NB4 (cell line): ENCODE measurements around the gene CNTNAP3.

Experiments
- CTCF ChIP-seq: IDR thresholded peaks from one replicate; pipeline ENCODE4 v1.5.1; 2012; ENCODE audit warnings: low read depth, low read length
- MYC ChIP-seq: IDR thresholded peaks from 2 replicates; pipeline ENCODE4 v1.6.1; 2011; ENCODE audit warnings: low read depth, low read length
- POLR2A ChIP-seq: IDR thresholded peaks from 2 replicates; pipeline ENCODE4 v1.6.1; 2011; ENCODE audit warnings: mild to moderate bottlenecking; ENCODE audit not compliant: insufficient read length; ENCODE audit errors: extremely low read depth

- no peak for TF ChIP-seq POLR2A
- no peak for TF ChIP-seq CTCF
- TF ChIP-seq MYC: no peak
Measured at GRCh38 chr9:39108145-39108544, 179.8 kb downstream of the CNTNAP3 start.
